ENCODE measurements around the gene MPZL3.
"Not testable (repeated sequence)": the region's sequence is repeated elsewhere in the genome, so short reads cannot be mapped to it uniquely, and the experiment has no call there.

The MPZL3 gene

DNA sequence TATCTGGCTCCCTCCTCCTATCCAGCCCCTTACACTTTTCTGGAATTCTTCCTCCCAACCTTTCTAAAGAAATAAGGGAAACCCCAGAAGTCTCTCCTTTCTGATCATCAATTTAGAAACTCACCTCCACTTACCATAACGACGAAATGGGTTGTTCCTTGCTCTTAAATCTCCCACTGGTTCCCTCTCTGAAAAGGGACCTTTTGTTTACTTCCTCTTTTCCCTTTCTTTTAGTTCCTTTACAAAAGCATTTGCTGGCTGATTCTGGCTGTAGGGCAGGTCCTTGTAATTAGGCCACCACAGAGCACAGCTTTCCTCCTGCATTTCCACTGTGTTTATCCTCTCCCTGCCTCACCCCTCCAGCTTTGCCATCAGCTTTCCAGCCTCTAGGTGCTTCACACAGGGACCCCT is 39.4 kb downstream of the MPZL3 start:
- DNase-seq (ENCODE audit: low read depth in 2 of 2), result no peak

DNA sequence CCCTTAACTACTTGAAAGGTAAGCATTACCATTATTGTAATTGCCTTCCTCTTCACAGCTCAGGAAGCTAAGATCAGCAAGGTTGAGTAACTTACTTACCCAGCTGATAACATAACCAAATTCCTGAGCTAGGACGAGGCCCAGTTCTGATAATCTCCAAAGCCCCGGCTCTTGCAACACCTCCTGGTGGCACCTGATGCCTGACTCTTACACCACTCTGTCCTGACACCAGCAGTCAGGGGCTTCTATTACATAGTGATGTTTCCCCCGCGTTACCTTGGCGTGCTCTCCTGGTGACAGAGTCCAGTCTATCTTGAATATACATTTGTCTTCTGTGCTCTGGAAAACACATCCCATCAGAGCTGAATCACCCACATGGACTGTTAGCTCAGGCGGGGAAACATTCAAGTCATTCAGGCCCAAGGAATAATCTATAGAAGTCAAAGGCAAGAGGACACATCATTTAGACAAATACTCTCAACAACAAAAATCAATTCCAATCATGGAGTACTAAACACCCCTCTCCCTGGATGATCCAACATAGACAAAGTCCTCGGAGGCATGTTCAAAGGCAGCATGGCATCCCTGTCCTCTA is 39.9 kb downstream of the MPZL3 start:
- no peak for DNase-seq (ENCODE audit: low read depth in 2 of 2)

DNA sequence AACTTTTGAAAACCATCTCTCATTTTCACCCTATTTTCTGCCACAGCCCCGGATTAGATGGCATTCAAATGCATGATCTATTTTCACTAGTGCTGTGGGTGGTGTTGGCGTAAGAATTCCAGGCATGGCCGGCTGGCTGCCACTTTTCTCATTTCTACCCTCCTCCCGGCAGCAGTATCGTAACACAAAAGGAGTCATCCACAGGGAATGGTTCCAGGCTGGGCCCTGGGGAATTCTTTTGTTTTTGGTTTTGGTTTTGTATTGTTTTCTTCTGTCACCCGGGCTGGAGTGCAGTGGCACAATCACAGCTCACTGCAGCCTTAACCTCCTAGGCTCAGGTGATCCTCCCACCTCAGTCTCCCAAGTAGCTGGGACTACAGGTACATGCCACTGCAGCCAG is 41.2 kb downstream of the MPZL3 start:
- no peak for DNase-seq (ENCODE audit: low read depth in 2 of 2)

DNA sequence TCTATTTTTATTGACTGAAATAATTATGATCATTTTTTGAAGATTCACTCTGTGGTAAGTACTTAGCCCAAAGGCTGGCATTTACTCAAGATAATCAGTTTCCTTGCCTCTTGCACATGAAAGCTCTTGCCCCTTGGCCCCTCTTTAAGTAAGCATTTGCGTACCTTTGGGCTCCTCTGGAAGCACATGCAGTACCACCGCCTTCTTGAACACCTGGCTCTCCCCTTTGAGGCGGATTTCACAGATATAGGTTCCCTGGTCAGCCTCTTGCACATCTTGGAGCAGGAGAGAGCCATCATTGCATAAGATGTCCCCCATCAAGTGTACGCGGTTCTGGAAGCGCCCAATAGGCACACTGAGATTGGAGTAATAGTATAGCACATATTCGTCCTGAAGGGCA is 41.8 kb downstream of the MPZL3 start:
- no peak for DNase-seq (ENCODE audit: low read depth in 2 of 2)

DNA sequence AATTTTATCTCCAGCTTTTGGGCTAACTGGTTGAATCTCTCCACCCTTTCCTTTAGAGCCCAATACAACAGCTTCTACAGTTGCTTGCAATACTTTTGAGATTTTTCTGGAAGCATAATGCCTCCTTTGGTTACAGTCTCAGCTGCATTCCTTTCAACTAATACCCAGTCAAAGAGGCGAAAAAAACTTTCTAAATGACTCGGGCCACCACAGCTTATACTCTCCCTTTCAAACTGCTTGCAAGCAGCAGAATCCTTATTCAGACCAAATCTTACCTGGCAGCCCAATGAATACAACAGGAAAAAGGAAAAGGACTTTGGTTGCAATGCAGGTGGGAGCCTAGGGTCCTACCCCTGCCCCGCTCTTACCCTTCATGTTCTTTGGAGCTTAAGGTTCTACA is 43.1 kb downstream of the MPZL3 start:
- no peak for DNase-seq (ENCODE audit: low read depth in 2 of 2)

DNA sequence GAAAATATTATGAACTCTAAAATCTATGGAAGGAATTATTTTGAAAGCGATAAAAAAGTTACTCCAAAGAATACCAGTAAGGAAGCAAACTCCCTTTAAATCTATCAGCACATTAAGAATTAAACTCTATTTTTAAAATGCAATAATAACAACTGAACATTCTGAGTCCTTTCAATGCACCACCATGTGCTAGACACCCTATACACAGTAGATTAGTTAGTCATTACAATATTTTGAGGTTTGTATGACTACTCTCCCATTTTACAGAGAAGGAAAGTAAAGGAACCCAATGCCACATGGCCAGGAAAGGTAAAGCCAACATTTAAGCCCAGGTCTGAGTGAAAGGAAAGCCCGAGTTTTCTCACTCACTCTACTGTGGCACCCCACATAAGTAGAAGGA is 45.1 kb downstream of the MPZL3 start:
- no peak for DNase-seq (ENCODE audit: low read depth in 2 of 2)

DNA sequence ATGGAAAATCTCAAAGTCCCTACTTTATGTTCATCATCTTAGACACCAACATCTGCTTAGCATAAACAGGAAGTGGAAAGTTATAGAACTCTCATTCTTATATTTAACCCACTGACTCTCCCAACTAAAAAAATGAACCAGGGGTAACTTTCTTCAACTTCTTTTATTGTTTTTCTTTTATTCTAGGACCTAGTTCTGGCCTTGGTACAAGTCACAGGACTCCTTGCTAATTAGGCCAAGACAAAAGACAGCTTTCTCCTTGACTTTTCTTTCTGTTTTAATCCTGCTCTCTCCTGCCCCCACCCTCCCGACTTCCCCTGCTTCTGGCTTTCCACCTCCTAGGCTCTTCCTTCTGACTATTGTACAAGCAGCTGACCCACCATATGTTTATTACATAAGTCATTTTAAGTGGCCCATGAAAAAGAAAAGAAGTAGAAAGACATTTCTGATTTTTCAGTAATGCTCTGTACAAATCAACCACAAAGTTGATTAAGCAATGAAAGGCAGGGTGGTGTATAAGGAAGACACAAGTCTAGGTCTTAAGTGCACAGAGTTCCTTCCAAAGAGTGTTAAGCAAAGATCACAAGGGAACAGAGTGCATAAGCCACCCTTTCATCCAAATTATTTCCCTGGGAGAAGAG is 45.7 kb downstream of the MPZL3 start:
- no peak for DNase-seq (ENCODE audit: low read depth in 2 of 2)

DNA sequence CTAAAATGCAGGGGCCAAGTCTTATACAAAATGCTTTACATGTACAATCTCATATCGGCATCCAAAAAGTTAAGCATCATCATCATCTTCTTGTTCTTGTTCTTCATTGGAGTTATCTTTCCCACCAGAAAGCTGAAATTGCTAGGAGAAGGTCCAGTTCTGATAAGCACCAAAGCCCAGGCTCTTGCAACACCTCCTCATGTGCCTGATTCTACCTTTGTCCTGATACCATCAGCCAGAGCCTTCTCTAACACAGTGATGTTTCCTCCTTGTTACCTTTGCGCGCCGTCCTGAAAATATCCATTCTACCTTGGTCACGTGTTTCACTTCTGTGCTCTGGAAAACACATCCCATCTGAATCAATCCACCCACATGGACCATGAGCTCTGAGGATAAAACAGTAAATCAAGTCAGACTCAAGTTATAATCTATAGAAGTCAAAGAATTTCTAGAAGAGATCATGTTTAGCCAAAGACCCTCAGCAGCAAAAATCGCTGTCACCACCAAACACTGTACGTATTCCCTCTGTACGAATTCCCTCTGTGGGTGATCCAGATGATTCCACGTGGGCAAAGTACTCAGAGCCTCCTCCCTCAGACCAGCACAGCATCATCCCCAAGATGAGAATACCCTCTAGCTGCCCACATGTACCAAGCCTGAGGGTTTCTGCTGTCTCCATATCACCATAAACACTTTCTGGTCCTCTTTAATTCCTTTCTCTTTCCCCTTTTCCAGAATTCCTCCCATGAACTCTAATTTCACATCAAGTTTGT is 46.4 kb downstream of the MPZL3 start:
- DNase-seq (ENCODE audit: low read depth in 2 of 2), result no peak

DNA sequence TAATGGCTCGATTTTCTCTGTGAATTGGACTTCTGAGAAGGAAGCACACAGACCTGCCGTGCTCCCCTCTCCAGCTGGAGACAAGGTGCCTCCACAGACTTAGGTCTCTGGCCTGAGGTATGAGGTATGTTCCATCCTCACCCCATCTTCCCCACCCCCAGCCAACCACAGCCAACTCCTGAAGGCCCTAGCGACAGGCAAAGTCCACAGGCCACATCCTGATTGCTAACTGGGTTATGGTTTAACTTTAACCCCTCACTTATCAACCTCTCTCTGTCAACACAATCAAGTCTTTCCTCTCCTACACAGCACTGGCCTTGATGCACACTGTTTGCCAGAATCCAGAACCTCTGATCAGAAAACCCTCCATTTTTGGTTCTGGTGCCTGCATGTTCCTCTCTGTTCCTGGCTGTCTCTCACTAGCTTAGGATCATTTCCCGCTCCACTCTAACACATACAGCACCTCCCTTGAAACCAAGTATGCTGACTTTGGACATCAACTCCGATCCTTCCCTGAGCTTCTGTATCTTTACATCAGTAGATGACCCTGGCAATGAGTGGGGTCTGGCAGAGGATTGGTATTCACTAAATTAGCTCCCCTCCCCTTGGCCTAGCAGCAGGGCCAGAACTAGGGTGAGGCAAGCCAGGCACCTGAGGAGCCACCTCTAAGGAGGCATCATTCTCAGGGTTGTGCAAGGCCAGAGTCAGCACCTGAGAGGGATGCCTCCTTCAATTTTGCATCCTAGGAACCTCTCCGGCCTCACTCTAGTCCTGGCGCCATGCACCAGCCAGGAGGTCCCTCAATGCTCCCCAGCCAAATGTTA is 49.4 kb downstream of the MPZL3 start:
- DNase-seq (ENCODE audit: low read depth in 2 of 2), result peak in 1 of 2 donors; percentile 38

DNA sequence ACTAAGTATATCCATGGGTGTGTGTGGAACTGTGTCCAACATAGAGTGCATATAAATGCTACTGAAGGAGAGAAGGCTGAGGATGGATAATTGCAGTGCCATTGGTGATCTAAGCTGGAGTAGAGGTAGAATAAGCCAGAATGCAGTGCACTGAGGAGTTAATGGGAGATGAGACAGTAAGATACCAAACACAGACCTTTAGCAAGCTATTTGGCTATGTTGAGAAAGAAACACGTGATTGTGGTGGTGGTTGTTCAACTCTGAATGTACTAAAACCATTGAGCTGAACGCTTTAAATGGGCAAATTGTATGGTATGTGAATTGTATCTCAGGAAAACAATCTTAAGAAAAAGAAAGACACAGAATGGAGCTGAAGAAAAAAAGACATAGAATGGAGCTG is 50.2 kb downstream of the MPZL3 start:
- no peak for DNase-seq (ENCODE audit: low read depth in 2 of 2)

DNA sequence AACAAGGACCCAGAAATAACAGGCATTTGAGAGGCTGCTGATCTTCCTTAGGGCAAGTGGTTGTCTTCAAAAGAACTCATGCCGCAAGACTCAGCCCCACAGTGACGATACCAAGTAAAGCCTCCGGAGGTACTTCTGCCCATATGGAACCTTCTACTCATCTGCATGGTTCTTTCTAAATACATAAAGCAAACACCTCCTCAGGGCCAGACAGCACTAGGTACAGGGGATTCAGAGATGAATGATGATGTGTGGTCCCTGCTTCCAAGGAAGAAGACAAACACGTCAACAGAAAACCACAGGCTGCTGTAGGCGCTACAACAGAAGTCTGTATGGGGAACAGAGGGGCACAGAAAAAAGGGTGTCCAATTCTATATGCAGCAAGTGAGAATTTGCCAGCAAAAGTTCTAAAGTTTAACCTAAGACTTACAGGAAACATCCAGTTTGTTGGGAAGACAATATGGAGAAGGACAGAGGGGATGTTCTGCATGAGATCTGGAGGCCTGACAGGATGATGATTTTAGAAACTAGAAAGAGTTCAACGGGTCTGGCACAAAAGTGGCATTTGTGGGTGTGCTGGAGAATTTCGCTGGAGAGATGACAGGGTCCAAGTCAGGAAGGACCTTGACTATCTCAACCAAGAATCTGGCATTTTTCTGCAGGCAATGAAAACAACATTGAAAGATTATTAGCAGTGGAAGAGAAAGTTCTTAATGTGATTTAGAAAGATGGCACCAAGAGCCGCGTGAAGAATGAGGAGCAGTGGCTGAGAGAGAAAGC is 51.1 kb downstream of the MPZL3 start:
- peak in 1 of 2 donors; percentile 67 for DNase-seq (ENCODE audit: low read depth in 2 of 2)

DNA sequence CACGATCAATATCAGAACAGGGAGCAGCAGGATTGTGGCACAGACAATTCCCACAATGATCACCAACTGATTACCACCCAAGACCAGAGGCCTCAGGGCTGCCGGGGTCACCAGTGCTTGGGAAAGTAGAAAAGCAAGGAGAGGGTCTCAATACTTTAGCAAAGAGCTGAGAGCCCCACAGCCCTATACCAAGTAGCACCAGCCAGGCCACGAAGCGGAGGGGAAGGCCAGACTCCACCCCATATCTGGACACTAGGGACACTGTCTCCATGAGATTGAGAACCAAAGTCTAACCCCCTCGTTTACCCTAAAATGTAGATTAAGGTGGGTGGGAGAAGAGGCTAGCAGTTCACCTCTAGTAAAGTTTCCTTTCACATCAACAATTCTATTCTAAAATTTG is 51.7 kb downstream of the MPZL3 start:
- no peak for DNase-seq (ENCODE audit: low read depth in 2 of 2)

DNA sequence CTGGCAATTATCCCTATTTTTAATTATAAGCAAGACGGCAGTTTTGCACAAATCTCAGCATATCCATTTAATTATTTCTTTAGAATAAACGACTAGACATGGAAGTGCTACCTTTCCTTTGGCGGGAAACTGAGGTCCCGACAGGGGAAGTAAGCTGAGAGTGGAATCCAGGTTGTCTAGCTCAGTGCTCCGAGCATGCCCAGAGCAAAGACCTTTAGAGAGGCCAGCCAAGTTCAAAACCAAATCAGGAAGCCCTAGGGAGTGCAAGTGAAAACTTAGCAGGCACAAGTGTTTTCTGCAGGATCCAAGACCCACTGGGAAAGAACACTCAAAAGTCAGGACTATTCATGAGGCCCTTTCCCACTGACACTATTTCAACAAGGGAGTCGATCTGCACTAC is 53.0 kb downstream of the MPZL3 start:
- DNase-seq (ENCODE audit: low read depth in 2 of 2), result no peak

DNA sequence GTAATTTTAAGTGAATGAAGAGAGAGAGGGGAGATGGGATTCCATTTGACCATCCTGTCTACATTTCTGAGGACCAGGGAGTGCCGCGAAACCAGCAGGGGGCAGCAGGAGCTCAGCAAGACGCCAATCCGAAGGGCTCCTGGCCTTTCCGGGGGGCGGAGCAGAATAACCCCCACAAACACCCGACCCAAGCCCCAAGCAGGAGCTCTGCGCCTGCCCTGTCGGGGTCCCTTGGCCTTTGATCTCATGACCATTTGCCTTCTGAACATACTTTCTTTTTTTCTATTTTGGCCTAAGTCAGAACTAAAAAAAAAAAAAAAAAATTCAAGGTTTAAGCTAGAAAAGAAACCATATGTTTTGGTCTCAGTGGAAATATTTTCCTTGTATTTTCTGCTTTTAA is 53.8 kb downstream of the MPZL3 start:
- peak; percentile 62 to 78 for DNase-seq (ENCODE audit: low read depth in 2 of 2)

DNA sequence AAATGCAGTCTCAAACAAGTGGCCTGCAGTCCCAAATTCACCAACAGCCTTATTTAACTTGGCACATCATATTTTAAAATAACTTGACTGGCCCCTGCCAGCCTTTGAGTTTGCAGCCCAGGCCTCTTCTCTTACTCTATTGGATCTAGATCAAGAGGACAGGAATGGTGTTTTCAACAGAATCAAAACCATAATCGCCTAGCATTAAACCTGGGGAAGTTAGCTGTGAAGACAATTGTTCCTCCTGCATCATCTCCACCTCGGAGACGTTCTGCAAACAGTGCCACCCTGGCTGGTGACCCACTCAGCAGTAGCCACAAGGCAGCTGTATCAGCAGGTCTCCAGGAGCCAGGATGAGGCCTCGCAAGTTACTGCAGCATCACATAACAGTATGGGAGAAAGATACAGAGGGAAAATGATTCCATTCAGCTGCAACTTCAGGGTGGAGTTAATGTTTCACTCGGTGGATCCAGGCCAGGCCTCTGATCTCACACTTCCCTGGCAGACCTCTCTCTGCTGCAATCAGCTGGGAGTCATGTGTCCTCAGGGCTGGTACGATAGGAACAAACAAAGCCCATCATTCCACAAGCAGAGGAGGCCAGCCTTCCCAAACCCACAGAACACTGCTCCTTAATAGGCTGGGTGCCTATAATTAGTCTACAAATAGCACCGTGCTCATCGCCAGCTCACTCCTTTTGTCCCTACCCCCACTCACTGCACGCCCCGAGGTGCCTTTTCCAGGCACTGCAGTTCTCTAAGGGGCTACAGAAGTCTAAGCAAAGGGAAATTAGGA is 57.1 kb downstream of the MPZL3 start:
- no peak for DNase-seq (ENCODE audit: low read depth in 2 of 2)

DNA sequence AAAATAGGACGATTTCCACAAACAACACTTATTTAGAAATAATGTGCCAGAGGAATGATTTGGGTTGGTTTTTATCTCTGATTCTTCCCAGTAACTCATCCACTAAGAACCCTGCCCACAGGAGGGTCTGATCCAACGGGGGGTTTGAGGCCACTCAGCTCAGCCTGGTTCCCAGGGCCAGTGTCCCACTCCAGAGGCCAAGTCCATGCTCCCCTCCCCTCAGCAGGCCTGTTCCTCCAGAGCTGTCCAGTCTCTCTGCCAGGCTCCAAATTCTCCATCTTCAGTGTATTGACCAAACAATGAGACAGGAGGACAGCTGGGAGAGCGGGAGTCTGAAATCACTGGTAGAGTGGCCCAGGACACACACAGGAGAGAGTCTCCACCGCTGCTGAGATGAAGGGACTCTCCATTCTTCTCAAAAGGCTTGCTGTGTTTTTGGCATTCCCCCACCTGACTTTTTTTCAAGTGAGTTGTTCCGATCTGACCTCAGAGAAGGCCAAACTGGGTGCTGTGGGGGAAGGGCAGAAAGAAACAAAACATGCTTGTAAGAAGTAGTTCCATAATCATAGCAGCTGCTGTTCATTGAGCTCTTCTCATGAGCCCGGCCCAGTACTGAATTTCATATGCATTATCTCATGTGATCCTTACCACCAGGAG is 58.1 kb downstream of the MPZL3 start:
- DNase-seq (ENCODE audit: low read depth in 2 of 2), result no peak

DNA sequence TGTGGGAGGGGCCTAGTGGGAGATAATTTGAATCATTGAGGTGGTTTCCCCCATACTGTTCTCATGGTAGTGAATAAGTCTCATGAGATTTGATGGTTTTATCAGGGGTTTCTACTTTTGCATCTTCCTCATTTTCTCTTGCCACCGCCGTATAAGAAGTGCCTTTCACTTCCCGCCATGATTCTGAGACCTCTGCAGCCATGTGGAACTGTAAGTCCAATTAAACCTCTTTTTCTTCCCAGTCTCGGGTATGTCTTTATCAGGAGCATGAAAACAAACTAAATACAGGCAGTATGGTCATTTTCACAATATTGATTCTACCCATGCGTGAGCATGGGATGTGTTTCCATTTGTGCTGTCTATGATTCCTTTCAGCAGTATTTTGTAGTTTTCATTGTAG is 59.3 kb downstream of the MPZL3 start:
- not testable (repeated sequence) for DNase-seq (ENCODE audit: low read depth in 2 of 2)

DNA sequence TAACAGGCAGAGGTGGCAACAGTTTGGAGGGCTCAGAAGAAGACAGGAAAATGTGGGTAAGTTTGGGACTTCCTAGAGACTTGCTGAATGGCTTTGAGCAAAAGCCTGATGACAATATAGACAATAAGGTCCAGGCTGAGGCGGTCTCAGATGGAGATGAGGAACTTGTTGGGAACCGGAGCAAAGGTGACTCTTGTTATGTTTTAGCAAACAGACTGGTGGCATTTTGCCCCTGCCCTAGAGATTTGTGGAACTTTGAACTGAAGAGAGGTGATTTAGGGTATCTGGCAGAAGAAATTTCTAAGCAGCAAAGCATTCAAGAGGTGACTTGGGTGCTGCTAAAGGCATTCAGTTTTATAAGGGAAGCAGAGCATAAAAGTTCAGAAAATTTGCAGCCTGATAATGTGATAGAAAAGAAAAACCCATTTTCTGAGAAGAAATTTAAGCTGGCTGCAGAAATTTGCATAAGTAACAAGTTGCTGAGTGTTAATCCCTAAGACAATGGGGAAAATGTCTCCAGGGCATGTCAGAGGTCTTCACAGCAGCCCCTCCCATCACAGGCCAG is 61.1 kb downstream of the MPZL3 start:
- not testable (repeated sequence) for DNase-seq (ENCODE audit: low read depth in 2 of 2)

DNA sequence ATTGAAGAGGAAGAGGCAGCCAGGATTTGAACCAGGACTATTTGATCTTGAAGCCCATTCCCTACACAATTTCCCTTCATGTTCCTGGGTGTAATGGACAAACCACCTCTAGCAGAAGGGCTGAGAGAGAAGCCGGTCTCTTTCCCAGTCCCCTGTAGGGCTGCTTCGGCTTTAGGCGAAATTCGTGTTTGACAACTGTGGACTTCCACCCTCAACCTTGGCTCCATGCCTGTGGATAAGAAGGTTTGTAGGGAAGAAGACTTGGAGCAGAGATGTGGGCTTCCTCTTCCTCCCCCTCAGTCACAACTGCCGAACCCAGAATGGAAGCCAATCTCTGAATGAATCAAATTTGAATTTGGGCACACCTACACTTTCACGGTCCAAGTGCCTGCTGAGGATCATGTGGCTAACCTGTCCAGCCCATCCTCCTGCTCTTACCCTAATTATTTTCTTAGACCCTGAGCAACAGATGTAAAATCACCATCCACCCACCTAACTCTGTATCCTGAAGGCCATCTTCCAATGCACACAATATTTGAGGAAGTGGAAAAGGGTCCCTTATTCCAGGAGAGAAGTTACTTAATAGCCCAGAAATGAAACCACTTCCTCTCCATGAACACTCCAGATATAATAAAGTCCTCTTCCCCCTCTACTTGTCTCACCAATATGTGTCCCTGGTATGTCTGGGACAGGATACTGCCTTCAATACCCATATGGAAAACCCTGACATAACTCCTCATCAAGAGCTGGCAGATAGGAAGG is 65.6 kb downstream of the MPZL3 start:
- no peak for DNase-seq (ENCODE audit: low read depth in 2 of 2)
